HG03108 (cell line): ENCODE measurements around the gene SH3YL1.
A peak's percentile ranks its signal among the peaks of the same experiment; 100 is the strongest.

Experiments used
- ATAC-seq: cut with Tn5 transposase; IDR thresholded peaks from one replicate; pipeline ENCODE4 v1.9.1; 2021; ENCODE audit warnings: moderate library complexity; ENCODE audit not compliant: unreplicated experiment

Gene SH3YL1

DNA sequence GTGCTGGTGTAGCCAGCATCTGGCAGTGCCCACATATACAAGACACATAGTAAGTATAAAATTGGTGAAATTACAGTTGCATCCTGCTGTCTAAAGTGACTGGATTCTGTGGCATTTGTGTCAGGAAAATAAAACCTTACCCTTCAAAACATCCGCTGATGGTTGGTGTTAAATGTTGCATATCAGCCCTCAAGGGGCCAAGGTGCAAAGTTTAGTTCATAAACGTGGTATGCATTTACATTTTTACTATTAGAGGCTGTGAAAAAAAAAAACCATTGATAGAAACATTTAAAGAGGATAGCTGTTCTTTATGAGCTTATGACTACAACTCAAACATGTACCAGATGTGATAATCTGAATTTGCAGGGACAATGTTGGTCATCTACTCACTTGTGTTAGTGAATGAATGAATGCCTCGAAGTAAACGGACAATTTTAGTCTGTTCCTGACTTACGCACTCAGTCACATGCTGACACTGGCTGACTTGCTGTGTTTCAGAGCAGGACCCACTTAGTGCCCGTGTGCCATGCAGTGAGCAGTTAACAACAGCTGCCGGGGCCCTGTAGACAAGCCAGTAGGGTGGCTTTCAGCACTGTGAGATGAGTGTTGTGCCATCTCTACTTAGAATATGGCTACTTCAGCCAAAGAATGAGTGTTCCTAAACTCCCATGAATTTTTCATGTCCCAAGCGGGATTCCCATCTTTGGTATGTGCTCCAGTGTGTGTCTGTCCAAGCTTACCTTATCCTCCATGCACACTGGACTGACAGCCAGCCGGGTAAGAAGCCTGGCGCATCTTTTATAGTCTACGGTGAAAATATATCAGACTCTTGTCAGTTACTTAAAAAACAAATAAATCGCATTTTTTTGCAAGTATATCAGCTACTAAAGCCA lies 18.8 kb upstream of the SH3YL1 start:
- no peak for ATAC-seq

DNA sequence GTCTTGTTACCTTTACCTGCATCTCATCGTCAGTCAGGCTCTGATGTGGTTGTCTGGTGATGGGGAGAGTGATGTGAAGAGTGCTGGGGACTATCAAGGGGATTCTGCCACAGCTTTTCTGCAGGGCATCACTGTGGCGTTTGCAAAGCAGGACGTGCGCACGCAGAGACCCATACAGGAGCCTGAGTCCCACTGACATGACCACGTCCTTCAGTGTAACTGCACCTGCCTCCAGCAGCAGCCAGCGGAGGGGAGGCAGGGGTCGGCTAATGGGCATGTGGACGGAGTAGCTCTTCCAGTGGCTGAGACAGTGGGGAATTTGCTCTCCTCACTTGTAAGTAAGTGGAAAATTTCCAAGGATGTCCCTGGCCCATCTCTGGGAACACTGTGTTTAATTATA lies 17.5 kb upstream of the SH3YL1 start:
- ATAC-seq: no peak

DNA sequence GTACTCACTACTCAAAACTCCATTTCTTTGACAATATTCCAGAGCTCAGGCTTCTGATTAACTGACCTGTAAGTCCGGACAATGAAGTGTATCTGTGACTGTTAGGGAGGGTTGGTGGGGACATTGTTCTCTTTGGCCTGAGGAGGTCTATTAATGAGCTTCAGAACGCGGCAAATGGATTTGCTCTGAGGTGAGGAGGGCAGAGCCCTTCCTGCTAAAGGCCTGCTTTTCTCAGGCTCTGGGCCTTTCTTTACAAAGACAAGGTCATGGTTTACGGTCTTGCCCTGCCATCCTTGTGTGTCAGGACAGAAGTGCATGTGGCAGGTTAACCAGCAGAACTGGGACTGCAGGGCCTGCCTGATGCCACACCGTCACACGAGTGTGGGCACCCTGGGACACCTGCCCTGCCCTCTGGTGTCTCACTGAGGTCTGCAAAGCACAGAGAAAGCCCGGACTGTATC lies 16.8 kb upstream of the SH3YL1 start:
- ATAC-seq: no peak

DNA sequence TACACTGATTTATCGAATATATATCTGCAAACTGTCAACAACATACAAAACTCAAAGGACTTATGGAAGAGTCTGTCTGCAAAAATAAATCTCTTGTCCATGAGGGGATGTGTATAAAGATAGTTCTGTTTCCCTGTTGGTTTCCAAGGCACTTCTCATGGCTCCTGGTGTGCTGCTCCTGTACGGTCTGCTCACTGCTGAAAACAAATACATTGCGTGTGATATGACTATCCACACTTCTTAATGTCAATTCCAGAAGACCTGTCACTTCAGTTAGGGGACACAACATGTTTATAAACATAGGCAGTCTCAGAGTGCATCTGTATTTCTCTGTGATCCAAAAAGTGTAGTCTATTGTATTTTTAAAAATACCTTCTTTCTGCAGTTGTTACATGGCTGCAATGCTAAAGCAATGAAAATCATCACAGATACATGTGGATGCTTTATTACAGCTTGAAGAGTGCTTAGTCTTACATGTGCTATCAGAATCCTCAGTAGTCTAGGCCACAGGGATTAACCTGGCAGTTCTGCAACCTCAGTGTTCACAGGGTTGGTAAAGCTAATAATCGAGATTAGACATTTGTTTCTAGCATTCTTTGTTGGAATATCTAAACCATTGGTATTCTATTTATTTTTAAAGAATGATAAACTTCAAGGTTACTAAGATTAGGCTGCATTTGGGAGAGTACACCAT lies 16.3 kb upstream of the SH3YL1 start:
- ATAC-seq: no peak

DNA sequence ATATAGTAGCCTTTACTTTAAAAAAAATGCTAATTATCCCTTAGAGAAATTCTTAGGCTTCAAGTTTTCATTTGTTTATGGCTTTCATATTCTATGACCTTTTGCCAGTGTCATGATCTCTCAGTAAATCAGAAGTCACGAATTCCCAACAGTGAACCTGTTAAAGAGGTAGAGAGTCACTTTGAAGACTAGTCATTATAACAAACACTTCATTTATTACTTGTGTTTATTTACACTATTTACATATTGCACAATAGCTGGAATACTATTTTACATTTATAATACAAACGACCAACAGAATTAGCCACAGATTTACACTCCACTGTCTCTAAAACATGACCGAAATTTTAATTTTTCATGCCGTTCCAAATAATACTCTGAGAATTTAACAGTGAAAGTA lies 15.5 kb upstream of the SH3YL1 start:
- ATAC-seq: no peak

DNA sequence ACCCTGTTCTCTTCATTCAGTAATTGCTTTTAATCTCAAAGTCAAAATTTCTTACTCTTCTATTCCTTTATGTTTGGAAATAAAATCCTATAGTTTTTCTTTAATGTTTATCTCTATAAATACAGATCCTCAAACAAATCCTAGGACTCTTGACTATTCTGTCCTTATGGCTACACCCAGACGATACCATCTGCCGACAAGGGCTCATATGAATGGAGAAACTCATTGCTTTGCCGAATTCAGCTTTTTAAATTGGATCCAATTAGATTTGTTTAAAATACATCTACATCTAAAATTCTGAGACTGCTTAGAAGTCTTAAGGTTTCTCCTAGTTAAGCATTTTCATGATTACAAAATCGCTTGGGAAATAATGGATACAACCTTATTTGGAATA lies 15.1 kb upstream of the SH3YL1 start:
- no peak for ATAC-seq

DNA sequence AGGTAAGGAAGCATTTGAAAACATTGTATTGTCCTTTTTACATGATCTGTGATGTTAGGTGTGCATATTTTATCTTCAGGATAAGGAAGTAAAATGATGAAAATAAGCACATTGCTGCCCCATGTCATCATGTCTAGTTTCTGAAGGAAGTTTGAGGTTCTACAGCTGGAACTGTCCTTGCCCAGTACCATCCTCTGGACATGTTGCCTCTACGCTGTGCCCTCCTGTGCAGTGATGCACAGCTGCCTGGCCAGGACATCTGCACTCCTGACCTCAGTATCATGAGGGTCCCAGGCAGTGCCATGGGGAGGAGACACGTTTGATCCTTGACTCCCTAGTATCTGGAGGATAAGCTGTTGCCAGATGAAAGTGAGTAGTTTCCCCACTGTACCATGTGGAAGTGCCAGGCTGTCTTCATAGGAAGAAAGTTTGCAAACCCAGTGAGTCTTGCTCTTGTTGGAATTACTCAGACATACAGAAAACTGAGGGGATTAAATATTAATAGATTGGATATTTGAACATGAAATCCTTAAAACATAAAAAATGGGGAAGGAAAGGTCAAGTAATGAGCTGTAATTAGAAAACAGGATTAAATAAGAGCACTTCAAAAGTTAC lies 14.6 kb upstream of the SH3YL1 start:
- ATAC-seq: no peak

DNA sequence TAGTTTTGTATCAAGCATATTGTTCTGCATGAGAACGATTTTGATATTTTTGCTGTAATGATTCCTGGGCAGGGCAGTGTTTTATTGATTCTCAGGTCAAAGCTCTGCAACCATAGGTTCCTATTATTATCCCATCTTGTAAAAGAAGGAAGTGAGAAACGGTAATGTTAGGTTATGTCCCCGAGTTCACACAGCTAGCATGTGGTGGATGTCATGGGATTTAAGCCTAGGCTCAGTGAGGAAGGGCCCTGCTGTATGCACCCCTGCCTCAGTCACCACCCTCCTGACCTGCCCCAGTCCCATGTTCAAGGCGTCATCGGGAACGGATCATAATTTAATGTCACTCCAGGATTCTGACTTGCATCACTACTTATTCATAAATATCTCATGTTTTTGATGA lies 11.6 kb upstream of the SH3YL1 start:
- peak; percentile 92 for ATAC-seq

DNA sequence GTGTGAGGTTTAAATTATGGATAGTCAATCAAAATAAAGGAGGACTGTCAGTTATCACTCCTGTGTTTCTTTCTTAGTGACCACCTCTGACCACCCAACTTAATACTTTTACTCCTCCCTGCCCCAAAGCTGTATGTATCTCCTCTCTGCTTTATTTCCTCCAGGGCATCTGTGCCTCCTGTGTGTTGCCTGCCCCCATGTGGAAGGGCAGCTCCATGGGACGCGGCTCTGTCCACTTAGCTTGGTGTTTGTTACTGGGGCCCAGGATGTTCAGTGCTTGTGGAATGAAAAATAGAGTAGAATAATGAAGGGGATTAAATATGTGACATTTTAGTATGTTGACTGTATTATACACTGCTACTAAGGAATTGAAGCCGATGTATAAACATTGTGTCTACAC lies 10.7 kb upstream of the SH3YL1 start:
- ATAC-seq: no peak

DNA sequence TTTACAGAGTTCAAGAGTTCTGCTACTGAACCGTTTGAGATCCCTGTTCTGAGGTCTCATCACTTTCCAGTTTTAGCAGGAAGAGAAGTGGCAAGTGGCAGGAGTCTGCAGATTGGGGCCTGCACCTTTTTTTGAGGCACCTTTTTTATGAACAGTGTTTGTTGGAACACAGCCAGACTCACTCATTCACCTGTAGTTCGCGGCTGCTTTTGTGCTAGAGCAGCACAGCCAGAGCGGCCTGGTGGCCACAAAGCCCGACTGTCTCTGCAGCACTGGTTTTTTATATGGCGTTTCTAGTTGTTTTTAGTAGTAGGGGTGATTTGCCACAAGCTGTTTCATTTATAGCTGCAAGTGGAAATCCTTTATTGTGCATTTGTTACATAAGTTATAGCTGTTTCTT lies 9.5 kb upstream of the SH3YL1 start:
- no peak for ATAC-seq

DNA sequence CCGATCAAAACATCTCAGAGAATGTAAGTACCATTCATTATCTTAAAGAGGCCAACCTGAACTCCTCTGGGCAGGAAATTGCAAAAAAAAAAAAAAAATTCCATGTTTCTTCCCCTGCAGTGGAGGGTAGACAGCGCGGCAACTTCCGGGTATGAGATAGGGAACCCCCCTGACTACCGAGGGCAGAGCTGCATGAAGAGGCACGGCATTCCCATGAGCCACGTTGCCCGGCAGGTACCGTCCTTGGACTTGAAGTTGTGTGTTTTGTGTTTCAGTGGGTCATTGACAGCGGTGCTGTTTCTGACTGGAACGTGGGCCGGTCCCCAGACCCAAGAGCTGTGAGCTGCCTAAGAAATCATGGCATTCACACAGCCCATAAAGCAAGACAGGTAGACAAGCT lies 8.1 kb upstream of the SH3YL1 start:
- no peak for ATAC-seq

DNA sequence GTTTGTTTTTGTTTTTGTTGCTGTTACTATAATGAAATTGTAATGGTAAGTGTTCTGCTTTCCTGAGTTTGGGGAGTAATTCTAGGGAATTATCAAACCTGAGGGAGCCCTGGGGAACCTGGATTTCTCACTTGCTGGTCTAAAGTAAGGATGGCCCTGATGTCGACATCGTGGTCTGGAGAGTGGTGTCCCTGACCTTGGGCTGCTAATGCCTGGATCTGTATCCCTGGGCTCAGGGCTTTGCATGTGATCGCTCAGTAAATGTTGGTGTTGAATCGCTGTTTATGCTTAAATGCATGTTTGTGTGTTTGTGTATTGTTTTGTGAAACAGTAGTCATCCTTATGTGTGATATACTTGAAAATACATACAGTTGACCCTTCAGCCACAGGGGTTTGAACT lies 7.0 kb upstream of the SH3YL1 start:
- ATAC-seq: no peak

DNA sequence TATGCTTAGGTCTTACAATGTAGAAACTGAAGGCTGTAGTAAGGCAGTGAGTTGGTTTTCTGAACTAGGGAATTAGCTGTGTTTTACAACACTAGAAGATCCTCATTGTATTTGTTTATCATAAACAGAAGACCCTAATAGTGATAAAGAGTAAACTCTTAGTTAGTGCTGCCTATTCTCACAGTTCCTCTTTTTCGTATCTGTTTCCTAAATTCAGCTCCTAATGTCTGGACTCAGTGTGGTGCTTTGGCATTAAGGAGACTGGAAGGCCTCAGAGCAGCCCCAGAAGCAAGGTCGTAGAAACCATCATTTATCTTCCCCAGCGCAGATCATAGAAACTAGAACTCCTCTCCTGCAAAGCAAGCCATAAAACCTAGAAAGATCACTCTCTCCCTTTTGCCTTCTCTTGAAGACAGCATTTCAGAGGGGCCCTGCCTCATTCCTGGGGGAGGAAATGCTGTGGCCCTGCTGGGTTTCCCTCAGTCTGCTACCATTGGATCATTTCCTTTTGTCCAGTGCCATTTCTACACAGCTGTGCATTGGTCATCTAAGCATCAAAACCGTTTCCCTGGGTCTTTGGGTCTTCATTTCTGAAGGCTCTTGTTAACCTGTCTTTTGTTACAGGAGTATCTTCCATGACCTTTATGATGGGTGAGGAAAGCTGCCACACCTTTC lies 5.7 kb upstream of the SH3YL1 start:
- no peak for ATAC-seq

DNA sequence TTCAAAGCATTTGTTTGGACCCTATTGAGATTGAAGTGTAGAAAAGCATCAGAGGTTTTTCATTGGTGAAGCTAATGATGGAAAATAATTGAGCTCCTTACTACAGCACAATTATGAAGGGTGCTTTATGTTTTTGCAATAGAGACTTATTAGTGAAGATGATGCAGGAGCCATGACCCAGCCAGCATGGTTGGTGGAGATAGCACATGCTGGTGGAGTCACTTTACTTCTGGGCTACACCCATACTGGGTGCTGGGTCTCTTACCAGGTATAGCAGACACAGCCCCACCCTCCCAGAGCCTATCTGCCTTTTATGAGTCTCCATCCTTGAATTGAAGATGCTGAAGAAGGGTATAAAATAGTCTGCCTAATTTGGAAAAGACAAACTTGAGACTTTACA lies 4.5 kb upstream of the SH3YL1 start:
- no peak for ATAC-seq

DNA sequence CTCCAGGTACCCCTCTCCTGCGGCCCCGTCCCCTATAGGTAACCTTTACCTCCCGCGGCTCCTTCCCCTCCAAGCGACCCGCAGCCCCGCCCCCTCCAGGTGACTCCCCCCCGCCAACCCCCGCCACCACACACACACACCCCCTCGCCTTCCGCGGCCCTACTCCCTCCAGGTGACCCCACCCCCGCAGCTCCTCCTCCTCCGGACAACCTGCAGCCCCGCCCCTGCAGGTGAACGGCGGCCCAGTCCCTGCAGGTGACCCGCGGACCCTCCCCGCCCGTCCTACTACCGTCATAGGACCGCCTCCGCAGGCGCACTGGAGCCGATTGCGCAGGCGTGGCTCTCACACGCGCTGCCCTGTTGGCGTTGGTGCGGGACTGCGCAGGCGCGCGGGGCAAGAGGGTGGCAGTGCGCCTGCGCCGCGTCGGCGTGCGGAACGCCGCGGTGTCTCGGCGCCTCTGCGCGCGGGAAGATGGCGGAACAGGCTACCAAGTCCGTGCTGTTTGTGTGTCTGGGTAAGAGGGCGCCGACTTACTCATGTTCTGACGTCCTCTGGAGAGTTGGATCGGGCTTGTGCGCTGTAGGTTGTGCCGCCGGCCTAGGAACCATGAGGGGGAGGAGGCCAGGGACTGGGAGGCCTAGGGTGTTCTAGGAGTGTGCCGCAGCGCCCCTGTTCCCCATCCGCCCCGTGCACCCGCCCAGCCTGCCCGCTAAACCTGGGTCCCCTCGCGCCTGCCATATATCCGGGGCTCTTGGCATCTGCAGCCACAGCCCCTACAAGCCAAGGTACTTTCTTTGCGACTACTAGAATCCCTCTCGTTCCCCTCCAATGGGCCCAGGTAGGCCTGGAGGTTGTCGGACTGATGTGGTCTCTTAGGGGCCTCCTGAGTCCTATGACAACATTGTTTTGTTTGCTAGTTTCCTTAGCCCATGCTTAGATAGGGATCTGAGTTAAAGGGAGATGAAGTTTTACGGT lies 949 bp upstream of the SH3YL1 start, which contains the start of gene ACP1:
TSS of gene ACP1 (plus strand) at position 455 of the 976 bp plus-strand sequence. CDS start at position 473, 18 bp downstream.
- peak; percentile 90 for ATAC-seq

DNA sequence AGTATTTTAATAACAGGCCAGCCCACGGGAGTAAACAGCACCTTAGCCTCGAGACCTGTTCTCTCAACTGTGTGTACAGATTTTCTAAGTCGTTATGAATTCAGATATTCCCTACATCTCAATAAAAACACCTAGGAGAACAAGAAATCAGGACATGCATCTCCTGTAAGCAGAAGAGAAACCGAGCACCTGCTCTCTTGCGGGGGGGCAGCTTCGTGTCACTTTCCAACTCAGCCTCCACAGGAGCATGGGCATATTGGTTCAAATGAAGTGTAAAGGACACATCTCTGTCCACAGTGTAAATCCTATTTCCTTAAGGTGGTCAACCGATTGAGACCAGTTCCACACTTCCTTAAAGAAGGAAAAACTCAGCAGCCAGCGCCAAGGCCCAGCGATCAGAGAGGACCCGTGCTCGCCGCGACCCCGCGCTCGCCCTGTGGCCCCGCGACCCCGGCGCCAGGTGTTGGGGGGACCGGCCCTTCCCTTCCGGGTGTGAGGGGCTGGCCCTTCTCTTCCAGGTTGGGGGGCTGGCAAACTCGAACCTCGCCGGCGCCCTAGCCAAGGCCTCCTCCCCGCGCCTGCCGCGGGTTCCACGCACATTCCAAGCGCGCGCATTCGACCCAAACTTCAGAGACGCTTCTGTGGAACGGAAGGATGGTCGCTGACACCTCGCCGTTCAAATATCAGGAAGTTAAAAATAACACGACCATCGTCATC lies 652 bp downstream of the SH3YL1 start:
- ATAC-seq: no peak

DNA sequence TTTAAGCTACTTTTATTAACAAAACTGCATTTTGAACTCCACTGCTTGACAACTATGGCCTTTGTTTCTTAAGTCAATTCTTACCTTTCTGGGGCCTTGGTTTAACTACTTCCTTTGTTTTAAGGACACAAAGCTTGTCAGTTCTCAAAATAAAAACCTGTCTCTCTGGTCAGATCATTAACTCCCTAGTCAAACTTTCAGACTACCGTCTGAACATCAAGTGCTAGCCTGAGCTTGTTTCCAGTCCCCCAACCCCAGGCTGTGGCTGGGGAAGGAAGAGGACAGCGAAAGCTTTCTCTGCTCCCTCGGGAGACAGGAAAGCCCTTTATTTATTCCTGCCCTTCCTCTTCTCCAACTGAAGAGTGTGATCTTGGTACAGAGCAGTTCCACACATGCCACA lies 1.7 kb downstream of the SH3YL1 start:
- no peak for ATAC-seq

DNA sequence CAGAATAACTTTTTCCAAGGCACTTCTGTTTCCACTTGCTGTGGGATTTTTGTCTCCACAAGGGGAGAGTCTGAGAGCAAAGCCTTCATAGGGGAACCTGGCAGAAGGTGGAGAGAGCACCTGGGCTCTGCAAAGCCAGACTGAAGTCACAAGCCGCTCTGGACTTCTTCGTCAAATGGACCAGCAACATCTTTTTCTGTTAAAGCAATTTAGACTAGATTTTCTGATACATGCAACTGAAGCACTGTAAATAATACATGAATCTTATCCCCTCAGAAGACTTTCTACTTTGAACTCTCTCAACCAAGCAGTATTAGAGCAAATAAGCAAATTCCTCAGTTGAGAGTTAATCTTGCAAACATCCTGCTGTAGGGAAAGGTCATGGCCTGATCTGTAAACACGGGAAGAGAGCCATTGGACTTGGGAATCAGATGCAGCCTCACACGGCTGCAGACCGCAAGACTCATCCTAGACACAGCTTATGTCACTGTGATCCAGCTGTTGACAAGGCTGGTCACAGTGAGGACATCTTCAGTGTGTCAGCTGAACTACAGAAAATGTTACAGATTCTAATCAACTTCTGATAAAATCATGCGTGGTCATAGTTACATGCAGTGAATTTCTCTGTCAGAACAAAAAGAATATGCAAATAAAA lies 3.2 kb downstream of the SH3YL1 start:
- no peak for ATAC-seq

DNA sequence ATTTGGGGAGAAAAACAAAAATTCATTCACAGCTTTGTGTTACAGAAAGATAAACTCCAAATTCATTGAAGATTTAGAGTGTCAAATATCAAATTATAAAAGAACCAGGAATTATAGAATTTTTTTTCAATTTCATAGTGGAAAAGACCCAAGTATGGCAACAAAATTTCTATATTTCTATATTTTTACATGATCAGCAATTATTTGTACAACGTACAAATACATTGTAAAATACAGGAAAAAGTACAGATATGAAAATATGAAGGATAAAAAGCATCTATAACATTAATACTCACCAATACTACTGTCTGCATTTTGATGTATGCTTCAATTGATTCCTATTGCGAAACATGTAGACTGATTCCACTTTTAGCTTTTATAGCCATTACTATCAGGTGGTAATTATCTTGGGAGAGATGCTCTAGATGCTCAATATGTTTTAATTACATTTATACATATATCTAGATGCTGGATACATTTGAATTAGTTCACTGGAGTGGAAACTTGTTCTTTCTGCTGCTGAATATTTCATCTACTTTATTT lies 4.0 kb downstream of the SH3YL1 start:
- ATAC-seq: no peak
